DOHH2 (cell line): ENCODE measurements around the gene CYP3A5.

Source experiments
- H3F3A ChIP-seq: fragments of 200-600 bp; sonication (generic), shearing (Covaris generic); 2 replicates; pipeline ENCODE4 v1.6.0; 2016; ENCODE audit warnings: antibody characterized with exemption, mild to moderate bottlenecking; ENCODE audit not compliant: control insufficient read depth, insufficient read depth
- H3K27ac ChIP-seq: fragments of 200-600 bp; sonication (generic); 2 replicates; pipeline ENCODE4 v1.5.1; 2014; ENCODE audit warnings: low read depth, mild to moderate bottlenecking, low read length, moderate library complexity
- H3K27me3 ChIP-seq: fragments of 200-600 bp; sonication (generic); 2 replicates; pipeline ENCODE4 v1.6.1; 2014; ENCODE audit warnings: mild to moderate bottlenecking, low read length, mixed read lengths; ENCODE audit not compliant: control insufficient read depth
- H3K36me3 ChIP-seq: fragments of 200-600 bp; sonication (generic); 2 replicates; pipeline ENCODE4 v1.6.1; 2014; ENCODE audit warnings: mild to moderate bottlenecking, low read length, moderate library complexity, mixed read lengths; ENCODE audit not compliant: control insufficient read depth
- H3K4me1 ChIP-seq: fragments of 200-600 bp; sonication (generic); 2 replicates; pipeline ENCODE4 v1.6.1; 2014; ENCODE audit warnings: mild to moderate bottlenecking, low read length, mixed read lengths; ENCODE audit not compliant: control insufficient read depth
- H3K4me2 ChIP-seq: fragments of 200-600 bp; sonication (generic); 2 replicates; pipeline ENCODE4 v1.6.0; 2014; ENCODE audit warnings: mild to moderate bottlenecking, low read length, moderate library complexity
- H3K4me3 ChIP-seq: fragments of 200-600 bp; sonication (generic); 2 replicates; pipeline ENCODE4 v1.5.1; 2014; ENCODE audit warnings: mild to moderate bottlenecking, low read length, mixed read lengths
- H3K79me2 ChIP-seq: fragments of 200-600 bp; sonication (generic); 2 replicates; pipeline ENCODE4 v1.6.1; 2014; ENCODE audit warnings: mild to moderate bottlenecking, low read length, mixed read lengths; ENCODE audit not compliant: control insufficient read depth
- H3K9me2 ChIP-seq: fragments of 200-600 bp; sonication (generic); replicated peaks from 2 replicates; pipeline ENCODE4 v1.6.1; 2014; ENCODE audit warnings: mild to moderate bottlenecking, low read length, mixed read lengths; ENCODE audit not compliant: control insufficient read depth
- H3K9me3 ChIP-seq: fragments of 200-600 bp; sonication (generic); 2 replicates; pipeline ENCODE4 v1.6.1; 2014; ENCODE audit warnings: antibody characterized with exemption, low read length, mixed read lengths; ENCODE audit not compliant: control insufficient read depth, insufficient read depth
- H4K20me1 ChIP-seq: fragments of 200-600 bp; sonication (generic); 2 replicates; pipeline ENCODE4 v1.6.0; 2014; ENCODE audit warnings: low read depth, mild to moderate bottlenecking, antibody characterized with exemption, low read length, moderate library complexity; ENCODE audit not compliant: control insufficient read depth, insufficient read depth
- EZH2phosphoT487 ChIP-seq: fragments of 200-600 bp; sonication (generic); IDR thresholded peaks from 2 replicates; pipeline ENCODE4 v1.6.1; 2017; ENCODE audit warnings: borderline replicate concordance, mild to moderate bottlenecking, antibody characterized with exemption, low read length, moderate library complexity, mixed read lengths
- TF ChIP-seq, protein P1 (sequence below): fragments of 200-600 bp; sonication (generic); IDR thresholded peaks from one replicate; pipeline ENCODE4 v1.5.1; 2014; ENCODE audit warnings: antibody characterized with exemption, mild to moderate bottlenecking, low read depth, low read length; ENCODE audit not compliant: poor library complexity, severe bottlenecking

Gene CYP3A5

DNA sequence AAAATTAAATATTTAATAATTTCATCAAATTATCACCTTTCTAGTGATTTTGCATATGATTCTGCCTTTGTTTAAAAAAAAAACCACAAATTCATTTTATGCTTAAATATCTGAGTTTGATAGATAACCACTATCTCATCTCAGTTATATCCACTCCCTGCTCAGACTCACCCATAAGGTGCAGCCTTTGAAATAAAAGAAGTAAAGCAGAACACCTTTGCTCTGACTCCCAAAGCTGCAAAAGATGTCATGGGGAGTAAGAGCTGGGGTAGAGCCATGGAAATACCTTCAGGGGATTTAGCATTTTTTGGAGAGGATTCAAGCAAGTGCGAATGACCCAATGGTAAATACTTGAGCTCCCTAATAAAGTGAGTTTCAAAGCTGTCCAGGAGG, 15.1 kb upstream of the CYP3A5 start:
- Histone ChIP-seq H3K9me3 (no peaks in the 10 kb centered on the region), H3K27me3 (peaks cover 12% of the 10 kb centered on the region), H3K27ac (no peak overlapping the region), H4K20me1 (no peaks in the 10 kb centered on the region), H3K4me3 (no peak overlapping the region), H3K4me2 (no peak overlapping the region), H3K36me3 (no peaks in the 10 kb centered on the region), H3K4me1 (no peaks in the 10 kb centered on the region), H3F3A (no peaks in the 10 kb centered on the region), H3K9me2 (no peaks in the 10 kb centered on the region), H3K79me2 (no peaks in the 10 kb centered on the region)
- TF ChIP-seq EZH2phosphoT487: no peak
- TF ChIP-seq, protein P1, sequence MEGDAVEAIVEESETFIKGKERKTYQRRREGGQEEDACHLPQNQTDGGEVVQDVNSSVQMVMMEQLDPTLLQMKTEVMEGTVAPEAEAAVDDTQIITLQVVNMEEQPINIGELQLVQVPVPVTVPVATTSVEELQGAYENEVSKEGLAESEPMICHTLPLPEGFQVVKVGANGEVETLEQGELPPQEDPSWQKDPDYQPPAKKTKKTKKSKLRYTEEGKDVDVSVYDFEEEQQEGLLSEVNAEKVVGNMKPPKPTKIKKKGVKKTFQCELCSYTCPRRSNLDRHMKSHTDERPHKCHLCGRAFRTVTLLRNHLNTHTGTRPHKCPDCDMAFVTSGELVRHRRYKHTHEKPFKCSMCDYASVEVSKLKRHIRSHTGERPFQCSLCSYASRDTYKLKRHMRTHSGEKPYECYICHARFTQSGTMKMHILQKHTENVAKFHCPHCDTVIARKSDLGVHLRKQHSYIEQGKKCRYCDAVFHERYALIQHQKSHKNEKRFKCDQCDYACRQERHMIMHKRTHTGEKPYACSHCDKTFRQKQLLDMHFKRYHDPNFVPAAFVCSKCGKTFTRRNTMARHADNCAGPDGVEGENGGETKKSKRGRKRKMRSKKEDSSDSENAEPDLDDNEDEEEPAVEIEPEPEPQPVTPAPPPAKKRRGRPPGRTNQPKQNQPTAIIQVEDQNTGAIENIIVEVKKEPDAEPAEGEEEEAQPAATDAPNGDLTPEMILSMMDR: no peak

GRCh38 chr7:99694201-99694911, 14.6 kb upstream of the CYP3A5 start:
- Histone ChIP-seq H3K9me2 (no peaks in the 10 kb centered on the region), H3K4me1 (no peaks in the 10 kb centered on the region), H3K4me2 (no peak overlapping the region), H3K27me3 (peaks cover 12% of the 10 kb centered on the region), H3K79me2 (no peaks in the 10 kb centered on the region), H3K9me3 (no peaks in the 10 kb centered on the region), H4K20me1 (no peaks in the 10 kb centered on the region), H3K27ac (no peak overlapping the region), H3F3A (no peaks in the 10 kb centered on the region), H3K36me3 (no peaks in the 10 kb centered on the region), H3K4me3 (no peak overlapping the region)
- TF ChIP-seq, protein P1: no peak
- no peak for TF ChIP-seq EZH2phosphoT487

GRCh38 chr7:99693427-99694200, 13.8 kb upstream of the CYP3A5 start:
- H3K36me3 ChIP-seq: no peaks in the 10 kb centered on the region
- no peaks in the 10 kb centered on the region for H3F3A ChIP-seq
- TF ChIP-seq, protein P1: no peak
- TF ChIP-seq EZH2phosphoT487: no peak
- no peaks in the 10 kb centered on the region for H3K9me3 ChIP-seq
- H4K20me1 ChIP-seq: no peaks in the 10 kb centered on the region
- H3K27ac ChIP-seq: no peak overlapping the region
- H3K4me1 ChIP-seq: no peaks in the 10 kb centered on the region
- no peaks in the 10 kb centered on the region for H3K9me2 ChIP-seq
- no peak overlapping the region for H3K4me3 ChIP-seq
- H3K4me2 ChIP-seq: no peak overlapping the region
- H3K79me2 ChIP-seq: no peaks in the 10 kb centered on the region
- peaks cover 12% of the 10 kb centered on the region for H3K27me3 ChIP-seq
